GM19397 (cell line): Measurements from ENCODE around the gene GPC5.

Source experiments
- ATAC-seq: cut with Tn5 transposase; IDR thresholded peaks from one replicate; pipeline ENCODE4 v1.9.1; 2021; ENCODE audit warnings: mild to moderate bottlenecking, moderate library complexity; ENCODE audit not compliant: unreplicated experiment

Gene GPC5

GRCh38 chr13:92122186-92122853 lies 723.9 kb downstream of the GPC5 start:
- no peak for ATAC-seq

DNA sequence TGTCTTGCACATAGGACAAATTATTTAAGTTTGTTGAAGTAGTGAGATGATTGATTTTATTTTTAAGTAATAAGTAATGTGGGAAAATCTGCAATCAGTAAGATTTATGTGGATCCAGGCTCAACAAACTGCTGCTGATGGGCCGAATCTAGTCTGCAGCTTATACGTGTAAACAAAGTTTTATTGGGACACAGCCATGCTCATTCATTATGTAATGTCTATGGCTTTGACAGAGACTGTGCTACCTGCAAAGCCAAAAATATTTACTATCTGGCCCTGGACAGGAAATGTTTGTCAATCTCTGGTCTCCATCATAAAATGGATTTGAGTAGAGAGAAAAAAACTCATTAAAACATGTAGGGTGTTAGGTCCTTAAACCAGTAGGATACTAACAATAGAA lies 728.0 kb downstream of the GPC5 start:
- ATAC-seq, result no peak

GRCh38 chr13:92135509-92135908 lies 737.1 kb downstream of the GPC5 start:
- no peak for ATAC-seq

DNA sequence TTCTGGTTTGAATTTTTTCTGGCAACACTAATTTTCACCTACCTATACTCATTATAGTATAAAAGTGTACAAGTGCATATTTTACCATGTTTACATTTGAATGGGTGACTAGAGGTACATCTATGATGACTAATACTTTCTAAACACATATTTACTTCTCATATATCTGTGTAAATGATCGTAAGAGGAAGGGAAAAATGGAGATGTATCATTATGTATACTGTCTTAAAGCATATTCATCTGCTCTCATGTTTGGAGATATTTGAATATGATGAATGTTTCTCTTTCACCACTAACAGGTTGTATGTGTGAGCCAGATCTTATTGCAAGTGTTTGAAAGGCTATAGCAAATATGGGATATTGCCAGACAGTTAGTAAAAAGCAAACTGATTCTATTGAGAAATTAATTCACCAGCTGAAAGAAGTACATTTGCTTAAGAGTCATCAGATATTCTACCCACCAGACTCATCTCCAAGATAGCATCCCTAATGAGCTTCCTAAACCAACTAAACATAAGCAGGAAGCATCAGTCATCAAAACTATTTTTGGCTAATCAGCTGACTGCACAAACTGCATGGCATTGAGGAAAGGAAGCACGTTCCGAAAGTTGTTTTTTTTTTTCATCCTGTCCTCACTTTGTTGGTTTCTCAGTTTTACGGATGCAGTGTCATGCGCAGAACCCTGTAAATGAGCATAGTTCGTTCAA lies 738.2 kb downstream of the GPC5 start:
- ATAC-seq, result no peak

DNA sequence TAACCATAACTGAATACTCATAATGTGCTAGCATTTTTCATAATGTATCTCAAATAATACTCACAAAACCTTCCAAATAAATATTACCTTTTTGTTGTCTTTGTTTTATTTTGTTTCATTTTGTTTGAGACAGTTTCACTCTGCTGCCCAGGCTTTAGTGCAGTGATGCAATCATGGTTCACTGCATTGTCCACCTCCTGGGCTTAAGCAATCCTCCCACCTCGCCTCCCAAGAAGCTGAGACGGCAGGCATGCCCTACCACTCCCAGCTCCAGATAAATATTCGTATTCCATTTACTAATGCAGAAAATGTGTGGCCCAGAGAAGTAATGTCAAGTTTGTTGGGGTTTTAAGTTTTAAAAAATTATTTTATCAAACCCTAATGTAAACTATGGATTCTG lies 739.1 kb downstream of the GPC5 start:
- ATAC-seq, result no peak

GRCh38 chr13:92143766-92144165 lies 745.3 kb downstream of the GPC5 start:
- no peak for ATAC-seq

DNA sequence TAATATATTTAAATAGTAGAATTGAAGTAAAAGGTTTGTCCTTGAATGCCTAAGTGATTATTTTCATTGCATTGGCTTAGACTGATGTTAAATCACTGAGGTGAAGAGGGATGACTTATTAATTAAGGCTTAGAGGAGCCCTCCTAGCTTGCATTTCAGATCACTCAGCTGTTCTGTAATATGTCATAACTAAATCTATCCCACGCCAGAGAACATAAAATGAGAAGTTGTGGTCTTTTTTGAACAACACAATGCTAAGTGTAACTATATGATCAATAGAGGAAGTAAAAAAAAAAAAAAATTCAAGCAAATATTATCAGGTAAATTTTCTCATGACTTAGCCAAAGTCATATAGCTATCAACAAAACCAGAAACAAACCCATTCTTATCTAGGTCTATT lies 752.2 kb downstream of the GPC5 start:
- no peak for ATAC-seq

DNA sequence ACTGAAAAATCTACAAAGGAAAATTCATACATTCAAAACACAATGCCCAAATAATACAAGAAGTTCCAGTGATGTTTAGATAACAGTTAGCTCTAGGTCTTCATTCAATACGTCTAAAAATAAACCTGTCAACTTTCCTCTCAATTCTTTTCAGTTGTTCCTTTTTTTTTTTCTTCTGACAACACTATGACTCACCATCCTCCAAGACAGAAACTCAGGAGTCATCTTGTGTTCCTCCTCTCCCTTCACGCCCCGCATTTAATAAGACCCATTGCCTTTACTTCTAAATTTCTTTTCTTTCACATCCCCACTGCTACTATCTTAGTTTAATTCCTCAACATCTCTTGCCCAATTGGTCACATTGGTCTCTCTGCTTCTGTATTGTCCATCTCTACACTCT lies 759.9 kb downstream of the GPC5 start:
- ATAC-seq, result no peak

- no peak for ATAC-seq
Observed at GRCh38 chr13:92164822-92165221, 766.4 kb downstream of the GPC5 start.

DNA sequence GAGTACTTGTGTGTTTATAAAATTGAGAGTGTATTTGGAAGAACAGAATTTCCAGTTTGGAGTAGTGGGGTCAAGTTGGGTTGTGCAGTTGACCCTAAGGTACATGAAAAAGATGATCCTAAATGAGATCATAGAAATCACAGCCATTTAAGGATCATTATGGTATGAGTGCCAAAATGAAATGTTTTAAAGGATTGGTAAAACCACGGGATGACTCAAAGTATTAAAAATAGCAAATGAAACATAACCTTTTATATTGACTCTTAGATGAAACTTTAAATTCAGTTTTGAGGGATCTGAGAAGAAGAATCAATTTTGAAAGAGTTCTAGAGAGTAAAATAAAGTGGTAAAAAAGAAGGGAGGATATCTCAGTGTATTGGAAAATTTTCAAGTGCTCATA lies 773.8 kb downstream of the GPC5 start:
- ATAC-seq, result no peak

GRCh38 chr13:92173254-92173653 lies 774.8 kb downstream of the GPC5 start:
- ATAC-seq, result no peak

DNA sequence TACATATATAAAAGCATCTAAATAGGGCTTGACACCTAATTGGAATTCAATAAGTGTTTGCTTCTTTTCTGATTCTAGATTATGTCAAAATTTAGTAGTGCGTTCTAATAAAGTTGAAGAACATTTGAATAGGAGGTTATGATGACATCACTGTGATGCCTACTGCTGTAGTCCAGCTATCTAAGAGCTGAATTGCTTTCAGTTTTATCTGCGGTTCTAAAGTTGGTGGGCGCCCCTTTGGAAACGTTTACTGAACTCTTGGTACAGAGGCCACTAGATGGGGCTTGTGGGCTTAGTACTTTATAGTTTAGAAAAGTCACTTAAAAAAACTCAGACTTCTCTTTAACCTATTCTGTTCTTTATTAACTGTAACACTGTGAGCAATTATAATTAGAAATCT lies 776.9 kb downstream of the GPC5 start:
- ATAC-seq, result no peak

GRCh38 chr13:92177966-92178365 lies 779.5 kb downstream of the GPC5 start:
- no peak for ATAC-seq

- ATAC-seq, result no peak
Observed at GRCh38 chr13:92179223-92179622, 780.8 kb downstream of the GPC5 start.

- ATAC-seq, result peak; percentile 85
Observed at GRCh38 chr13:92187378-92187989, 789.1 kb downstream of the GPC5 start.

DNA sequence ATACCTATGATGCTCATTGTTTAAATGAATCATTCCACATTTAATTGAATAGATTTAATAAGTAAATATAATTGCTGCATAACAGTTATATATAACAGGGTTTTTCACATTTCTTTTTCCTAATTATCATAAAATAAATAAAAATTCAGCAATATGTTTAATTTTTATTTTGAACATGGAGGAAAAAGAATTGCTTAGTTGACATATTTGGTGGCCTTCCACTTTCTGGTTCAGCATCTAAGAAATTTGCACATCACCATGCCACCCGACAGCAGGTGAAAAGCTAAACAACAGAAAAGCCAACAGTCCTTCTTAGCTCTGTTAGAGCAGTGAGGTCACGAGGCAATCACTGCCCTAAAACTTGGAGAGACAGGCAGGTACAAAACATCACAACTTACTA lies 790.2 kb downstream of the GPC5 start:
- ATAC-seq, result no peak

DNA sequence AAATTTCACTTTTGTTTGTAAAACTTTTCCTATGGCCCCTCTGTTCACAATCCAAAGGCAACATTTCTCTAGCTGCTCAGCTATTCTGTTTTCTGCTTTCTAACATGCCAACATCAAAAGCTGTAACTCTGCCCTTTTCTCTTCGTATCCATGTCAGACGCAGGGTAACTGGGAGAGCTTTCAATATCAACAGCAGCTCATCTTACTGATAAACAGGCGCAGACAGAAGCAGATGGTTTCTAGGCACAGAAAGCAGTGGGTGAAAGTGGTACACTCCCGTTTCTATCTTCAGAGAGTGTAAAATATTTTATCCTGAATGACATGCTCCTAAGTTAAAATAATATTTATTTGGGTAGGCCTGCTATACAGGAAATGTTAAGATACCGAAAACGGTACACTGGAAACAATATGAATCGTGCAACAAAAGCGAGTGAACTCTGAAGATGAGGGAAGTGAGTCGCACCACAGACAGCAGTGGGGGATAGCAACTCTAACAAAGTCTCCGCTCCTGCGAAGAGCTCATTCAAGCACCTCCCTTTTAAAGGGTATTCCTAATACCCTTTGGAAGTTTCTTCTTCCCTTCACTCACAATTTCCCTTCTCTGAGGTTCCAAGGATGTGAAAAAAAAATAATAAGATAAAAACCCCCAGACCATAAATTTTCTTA lies 798.3 kb downstream of the GPC5 start:
- no peak for ATAC-seq

GRCh38 chr13:92197669-92198068 lies 799.2 kb downstream of the GPC5 start:
- no peak for ATAC-seq

- ATAC-seq, result no peak
Observed at GRCh38 chr13:92218615-92219014, 820.2 kb downstream of the GPC5 start.

GRCh38 chr13:92221916-92222315 lies 823.5 kb downstream of the GPC5 start:
- ATAC-seq, result no peak

DNA sequence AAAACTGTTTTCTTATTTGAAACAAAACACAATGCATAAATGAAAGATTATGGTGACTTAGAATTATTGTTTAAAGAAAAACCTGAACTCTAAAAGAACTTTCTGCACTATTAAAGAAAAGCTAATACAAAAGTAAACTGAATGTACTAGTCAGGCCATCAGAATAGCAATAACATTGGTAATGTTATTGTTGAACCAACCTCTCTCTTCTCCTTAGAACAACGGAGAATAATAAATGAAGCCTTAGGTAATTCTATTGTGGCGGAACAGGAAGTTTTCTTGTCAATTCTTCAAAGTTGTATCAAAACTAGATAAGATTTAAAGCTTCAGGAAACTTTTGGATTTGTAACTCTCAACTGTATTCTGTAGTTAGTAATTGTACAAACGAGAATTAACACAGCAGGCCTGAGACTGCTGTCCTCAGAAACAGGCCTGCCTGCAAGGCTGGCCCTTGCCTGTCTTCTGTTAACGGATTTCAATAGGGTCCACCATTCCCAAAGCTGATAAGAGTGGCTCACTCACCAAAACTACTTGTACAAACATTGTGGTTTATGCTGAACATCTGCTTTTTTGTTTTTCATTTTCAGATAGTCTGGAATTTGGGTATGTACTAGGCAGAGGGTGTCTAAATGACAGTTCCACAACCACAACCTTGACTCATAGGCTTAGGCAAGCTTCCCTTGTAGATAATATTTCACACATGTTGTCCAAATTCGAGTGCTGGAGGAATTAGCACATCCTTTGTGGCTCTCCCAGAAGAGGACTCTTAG lies 825.8 kb downstream of the GPC5 start:
- no peak for ATAC-seq
